ENCODE data around the gene PRRC2A. TPM values are rescaled to one million over a fixed set of nuclear protein-coding genes. Genes with fewer than 3 reads are reported as not detected.

The PRRC2A gene
- total RNA-seq, 1 donor from 2014 or later: 74.6 TPM

- no peak overlapping the region for H3K27ac ChIP-seq
- H3K27me3 ChIP-seq: no peaks in the 10 kb centered on the region
- intact Hi-C loops (cut with DNase I): no loop called here
Measured at GRCh38 chr6:31578184-31579118, 42.1 kb upstream of the PRRC2A start.

DNA sequence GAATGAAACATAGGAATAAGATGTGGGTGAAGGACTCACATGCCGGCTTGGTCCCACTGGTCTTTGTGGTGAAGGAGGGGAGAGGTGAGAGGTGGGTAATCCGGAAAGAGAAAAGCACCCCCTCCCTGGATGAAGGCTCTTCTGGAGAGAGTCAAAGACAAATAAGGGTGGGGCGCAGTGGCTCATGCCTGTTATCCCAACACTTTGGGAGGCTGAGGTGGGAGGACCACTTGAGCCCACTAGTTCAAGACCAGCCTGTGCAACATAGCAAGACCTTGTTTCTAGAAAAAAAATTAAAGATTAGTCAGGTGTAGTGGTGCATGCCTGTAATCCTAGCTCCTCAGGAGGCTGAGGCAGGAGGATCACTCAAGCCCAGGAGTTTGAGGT is 41.4 kb upstream of the PRRC2A start:
- Histone ChIP-seq H3K27me3 (no peaks in the 10 kb centered on the region), H3K9me3 (no peaks in the 10 kb centered on the region), H3K4me1 (peaks cover 25% of the 10 kb centered on the region), H3K27ac (no peak overlapping the region), H3K36me3 (no peaks in the 10 kb centered on the region), H3K4me3 (no peak overlapping the region)
- no peak for DNase-seq (ENCODE audit: extremely low spot score in 2 of 2)
- TF ChIP-seq POLR2A (IDR thresholded peaks at IDR 0.05) (no peak), CTCF (IDR thresholded peaks at IDR 0.05) (no peak), POLR2AphosphoS5 (IDR thresholded peaks at IDR 0.05; ENCODE audit: insufficient read depth in 1 of 2, low read depth in 1 of 2) (no peak)
- intact Hi-C loops (cut with DNase I): no loop called here

More at GRCh38 chr6:31578184-31579118, 42.1 kb upstream of the PRRC2A start:
- no peak overlapping the region for H3K4me3 ChIP-seq
- TF ChIP-seq CTCF (IDR thresholded peaks at IDR 0.05) (no peak), POLR2A (IDR thresholded peaks at IDR 0.05) (no peak), POLR2AphosphoS5 (IDR thresholded peaks at IDR 0.05; ENCODE audit: insufficient read depth in 1 of 2, low read depth in 1 of 2) (no peak)
- no peaks in the 10 kb centered on the region for H3K36me3 ChIP-seq
- H3K4me1 ChIP-seq: peaks cover 25% of the 10 kb centered on the region
- no peaks in the 10 kb centered on the region for H3K9me3 ChIP-seq
- no peak for DNase-seq (ENCODE audit: extremely low spot score in 2 of 2)

GRCh38 chr6:31579546-31580437 is 40.7 kb upstream of the PRRC2A start:
- intact Hi-C loops (cut with DNase I): no loop called here
- TF ChIP-seq CTCF (IDR thresholded peaks at IDR 0.05) (no peak), POLR2AphosphoS5 (IDR thresholded peaks at IDR 0.05; ENCODE audit: insufficient read depth in 1 of 2, low read depth in 1 of 2) (no peak), POLR2A (IDR thresholded peaks at IDR 0.05) (no peak)
- peak overlapping the region; percentile 92 for H3K27ac ChIP-seq

DNA sequence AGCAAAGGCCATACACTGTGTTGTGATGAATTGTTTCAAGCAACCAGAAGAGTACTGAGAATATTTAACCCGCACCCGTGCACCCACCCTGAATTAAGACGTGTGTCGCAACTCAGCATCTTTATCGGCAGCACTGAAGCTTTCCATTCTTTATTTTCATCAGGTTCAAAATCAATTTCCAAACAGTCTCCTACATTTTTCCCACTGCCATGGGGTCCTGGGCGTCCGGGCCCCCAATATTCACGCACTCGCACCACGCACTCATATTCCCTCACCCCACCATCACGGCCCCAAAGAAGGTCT is 40.1 kb upstream of the PRRC2A start:
- Histone ChIP-seq H3K4me3 (peak overlapping the region; percentile 68 to 74), H3K9me3 (no peaks in the 10 kb centered on the region), H3K36me3 (no peaks in the 10 kb centered on the region), H3K4me1 (peaks cover 25% of the 10 kb centered on the region), H3K27ac (peak overlapping the region; percentile 92), H3K27me3 (no peaks in the 10 kb centered on the region)
- DNase-seq (ENCODE audit: extremely low spot score in 2 of 2): no peak
- TF ChIP-seq CTCF (IDR thresholded peaks at IDR 0.05) (no peak), POLR2AphosphoS5 (IDR thresholded peaks at IDR 0.05; ENCODE audit: insufficient read depth in 1 of 2, low read depth in 1 of 2) (no peak), POLR2A (IDR thresholded peaks at IDR 0.05) (no peak)
- intact Hi-C loops (cut with DNase I): no loop called here

More at GRCh38 chr6:31579546-31580437, 40.7 kb upstream of the PRRC2A start:
- no peaks in the 10 kb centered on the region for H3K27me3 ChIP-seq
- H3K9me3 ChIP-seq: no peaks in the 10 kb centered on the region
- no peak for DNase-seq (ENCODE audit: extremely low spot score in 2 of 2)
- H3K4me3 ChIP-seq: no peak overlapping the region
- peaks cover 25% of the 10 kb centered on the region for H3K4me1 ChIP-seq
- H3K36me3 ChIP-seq: no peaks in the 10 kb centered on the region
